Measurements from ENCODE around the gene ZMYND8. TPM values are rescaled to one million over a fixed set of nuclear protein-coding genes. Genes with fewer than 3 reads are reported as not detected.

ZMYND8 gene
- total and polyA plus RNA-seq, 10 of the 15 experiments (the other 5 are each of a cell fraction or from before 2014, with no cell fraction given): 12.9 to 54.8 (median 23.1) TPM

DNA sequence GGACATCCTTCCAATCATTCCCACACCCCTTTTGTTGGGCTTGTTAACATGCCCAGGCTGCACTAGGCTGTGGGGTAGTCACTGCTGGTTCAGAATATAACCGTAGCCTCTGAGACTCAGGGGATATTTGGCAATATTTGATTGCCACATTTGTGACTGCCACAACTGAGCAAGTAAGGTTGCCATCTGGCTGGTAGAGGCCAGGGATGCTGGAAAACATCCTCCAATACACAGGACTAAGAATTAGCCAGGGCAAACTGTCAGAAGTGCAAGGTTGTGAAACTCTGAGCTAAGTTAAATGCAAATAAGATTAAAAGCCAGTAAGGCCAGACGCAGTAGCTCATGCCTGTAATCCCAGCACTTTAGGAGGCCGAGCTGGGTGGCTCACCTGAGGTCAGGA is 112.0 kb downstream of the ZMYND8 start:
- Histone ChIP-seq H4K20me1 (ENCODE audit: control insufficient read depth, insufficient read depth) (peaks cover 5% of the 10 kb centered on the region), H3K4me3 (no peak overlapping the region), H3K27me3 (replicated peaks in 1 of 2; ENCODE audit: control insufficient read depth in 2 of 2, insufficient read depth in 2 of 2, low read length in 1 of 2) (no peaks in the 10 kb centered on the region), H3K9ac (ENCODE audit: control insufficient read depth, insufficient read depth, low read length) (no peak overlapping the region), H3K79me2 (ENCODE audit: control insufficient read depth, insufficient read depth, low read length) (no peaks in the 10 kb centered on the region; the same call in 1 of the 2 replicates), H3K4me2 (ENCODE audit: control insufficient read depth, insufficient read depth) (no peak overlapping the region), H3K36me3 (ENCODE audit: control insufficient read depth in 2 of 2, insufficient read depth in 2 of 2, low read length in 1 of 2) (peaks cover 34 to 55% of the 10 kb centered on the region in 2 experiments), H3K27ac (ENCODE audit: control insufficient read depth, insufficient read depth) (no peak overlapping the region), H3K9me3 (replicated peaks; ENCODE audit: control insufficient read depth, insufficient read depth, low read length) (no peaks in the 10 kb centered on the region), H2AFZ (ENCODE audit: control insufficient read depth, low read depth, low read length) (no peak overlapping the region), H3K4me1 (ENCODE audit: control insufficient read depth, insufficient read depth, low read length) (no peaks in the 10 kb centered on the region)
- ChIA-PET POLR2A (interaction anchor here (0.6 kb wide), 1 partner anchor 111 kb away, joined by 6 read pairs; no protein-coding TSS in a partner anchor), CTCF (interaction anchor here (0.6 to 1.5 kb wide), 4 partner anchors 28 to 487 kb away, joined by 3 to 5 read pairs (median 3); no protein-coding TSS in a partner anchor), RAD21 (ENCODE audit: unreplicated experiment) (interaction anchor here (3.3 kb wide), 1 partner anchor 140 kb away, joined by 10 read pairs; no protein-coding TSS in a partner anchor), SMC1A (ENCODE audit: uncharacterized antibody, unreplicated experiment) (interaction anchor here (0.7 to 1.0 kb wide), 2 partner anchors 14 to 117 kb away, joined by 3 read pairs; no protein-coding TSS in a partner anchor)
- in situ Hi-C loops (cut with MboI): no loop called here
- WGBS (ENCODE audit: insufficient coverage, insufficient replicate concordance, low lambda C conversion rate, missing lambda C conversion rate): 95% methylated on average over 3 of the region's 3 CpGs
- BruUV-seq (replicated peaks): no TSS peak
- intact Hi-C loops (cut with micrococcal nuclease; ENCODE audit: unreplicated experiment): no loop called here
- TF ChIP-seq JUND (IDR thresholded peaks at IDR 0.05; ENCODE audit: low read depth, low read length) (no peak), NR2F1 (conservative IDR thresholded peaks at IDR 0.05) (no peak), ETV6 (conservative IDR thresholded peaks at IDR 0.05 in 1 of 2, IDR thresholded peaks at IDR 0.05 in 1 of 2; ENCODE audit: borderline replicate concordance in 1 of 2, low read depth in 1 of 2) (0 out of 4 replicates have a peak, but pooled peaks of 1 of the 2 experiments have one; percentile 36), STAT1 (conservative IDR thresholded peaks at IDR 0.05) (no peak)
- ATAC-seq (no peak), DNase-seq (ENCODE audit: low read depth, low spot score) (no peak), FAIRE-seq (no peak)

DNA sequence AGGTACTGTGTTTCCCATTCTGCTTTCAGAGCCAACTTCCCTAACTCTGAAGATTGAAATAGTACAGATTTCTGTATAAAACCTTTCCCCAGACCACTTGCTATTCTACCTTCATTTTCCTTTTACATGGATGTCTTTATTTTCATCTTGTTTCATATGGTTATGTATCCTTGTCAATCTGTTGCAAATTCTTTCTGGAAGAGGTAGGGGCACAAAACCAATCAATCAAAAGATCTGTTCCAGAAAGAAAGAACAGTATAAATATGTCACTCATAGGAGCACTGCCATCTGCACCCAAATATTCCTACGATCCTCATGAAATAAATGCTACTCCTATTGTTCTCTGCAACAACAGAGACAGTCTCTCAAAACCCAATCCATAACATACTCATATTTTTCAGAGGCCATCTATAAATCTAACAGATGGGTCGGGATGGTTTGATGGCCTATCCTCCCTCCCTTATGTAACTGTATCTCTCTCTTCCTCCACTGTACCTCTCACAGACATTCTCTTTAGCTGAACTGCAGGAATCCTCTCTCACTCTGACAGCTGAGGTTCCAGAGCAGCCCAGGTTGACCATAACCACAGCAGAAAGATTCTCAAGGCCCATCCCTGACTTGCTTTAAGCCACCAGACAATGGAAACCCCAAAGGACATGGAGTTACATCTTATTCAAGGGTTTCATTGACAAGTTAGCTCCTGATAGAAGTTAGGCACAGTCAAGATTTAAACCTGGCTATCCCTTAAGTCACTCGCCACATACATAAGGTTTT is 112.8 kb downstream of the ZMYND8 start:
- ChIA-PET SMC1A (ENCODE audit: uncharacterized antibody, unreplicated experiment) (interaction anchor here (1.3 to 2.2 kb wide), 2 partner anchors 10 to 20 kb away, joined by 3 to 7 read pairs; no protein-coding TSS in a partner anchor), CTCF (interaction anchor here (0.6 to 2.0 kb wide), 5 partner anchors 22 to 486 kb away, joined by 3 to 6 read pairs (median 5); no protein-coding TSS in a partner anchor), POLR2A (interaction anchor here (0.6 kb wide), 1 partner anchor 112 kb away, joined by 6 read pairs; no protein-coding TSS in a partner anchor), RAD21 (ENCODE audit: unreplicated experiment) (interaction anchor here (3.3 kb wide), 1 partner anchor 140 kb away, joined by 10 read pairs; no protein-coding TSS in a partner anchor)
- FAIRE-seq (no peak), DNase-seq (ENCODE audit: low read depth, low spot score) (no peak), ATAC-seq (no peak)
- intact Hi-C loops (cut with micrococcal nuclease; ENCODE audit: unreplicated experiment): no loop called here
- WGBS (ENCODE audit: insufficient coverage, insufficient replicate concordance, low lambda C conversion rate, missing lambda C conversion rate): 93% methylated on average over 3 of the region's 3 CpGs
- Histone ChIP-seq H4K20me1 (ENCODE audit: control insufficient read depth, insufficient read depth) (peaks cover 5% of the 10 kb centered on the region), H3K9ac (ENCODE audit: control insufficient read depth, insufficient read depth, low read length) (no peak overlapping the region), H2AFZ (ENCODE audit: control insufficient read depth, low read depth, low read length) (no peak overlapping the region), H3K79me2 (ENCODE audit: control insufficient read depth, insufficient read depth, low read length) (no peaks in the 10 kb centered on the region; the same call in 1 of the 2 replicates), H3K4me1 (ENCODE audit: control insufficient read depth, insufficient read depth, low read length) (no peaks in the 10 kb centered on the region), H3K4me3 (no peak overlapping the region), H3K27ac (ENCODE audit: control insufficient read depth, insufficient read depth) (no peak overlapping the region), H3K4me2 (ENCODE audit: control insufficient read depth, insufficient read depth) (no peak overlapping the region), H3K9me3 (replicated peaks; ENCODE audit: control insufficient read depth, insufficient read depth, low read length) (no peaks in the 10 kb centered on the region), H3K27me3 (replicated peaks in 1 of 2; ENCODE audit: control insufficient read depth in 2 of 2, insufficient read depth in 2 of 2, low read length in 1 of 2) (no peaks in the 10 kb centered on the region), H3K36me3 (ENCODE audit: control insufficient read depth in 2 of 2, insufficient read depth in 2 of 2, low read length in 1 of 2) (peaks cover 32 to 53% of the 10 kb centered on the region in 2 experiments)
- TF ChIP-seq ZNF207 (IDR thresholded peaks at IDR 0.05; ENCODE audit: borderline replicate concordance) (no peak), CREB1 (IDR thresholded peaks at IDR 0.05; ENCODE audit: low read depth) (no peak), MEF2A (IDR thresholded peaks at IDR 0.05; ENCODE audit: insufficient read depth, low read depth, low read length) (no peak), FOXK2 (IDR thresholded peaks at IDR 0.05) (no peak), KLF5 (IDR thresholded peaks at IDR 0.05; ENCODE audit: partially characterized antibody) (no peak), FOXM1 (IDR thresholded peaks at IDR 0.05; ENCODE audit: low read depth, low read length) (no peak)
- TF ChIP-seq, protein P1, sequence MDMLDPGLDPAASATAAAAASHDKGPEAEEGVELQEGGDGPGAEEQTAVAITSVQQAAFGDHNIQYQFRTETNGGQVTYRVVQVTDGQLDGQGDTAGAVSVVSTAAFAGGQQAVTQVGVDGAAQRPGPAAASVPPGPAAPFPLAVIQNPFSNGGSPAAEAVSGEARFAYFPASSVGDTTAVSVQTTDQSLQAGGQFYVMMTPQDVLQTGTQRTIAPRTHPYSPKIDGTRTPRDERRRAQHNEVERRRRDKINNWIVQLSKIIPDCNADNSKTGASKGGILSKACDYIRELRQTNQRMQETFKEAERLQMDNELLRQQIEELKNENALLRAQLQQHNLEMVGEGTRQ (IDR thresholded peaks at IDR 0.05; ENCODE audit: borderline replicate concordance, low read depth, low read length): no peak
- in situ Hi-C loops (cut with MboI): no loop called here
- no TSS peak for BruUV-seq (replicated peaks)

Measured in GM12878 (cell line).